NCI-H2227 (cell line): ENCODE data around the gene EGFLAM.
A peak's percentile ranks its signal among the peaks of the same experiment; 100 is the strongest.

Source experiments
- DNase-seq: peaks from one replicate; lab custom pipeline; 2025; ENCODE audit not compliant: unreplicated experiment; lab: John Stamatoyannopoulos, UW

The EGFLAM gene

DNA sequence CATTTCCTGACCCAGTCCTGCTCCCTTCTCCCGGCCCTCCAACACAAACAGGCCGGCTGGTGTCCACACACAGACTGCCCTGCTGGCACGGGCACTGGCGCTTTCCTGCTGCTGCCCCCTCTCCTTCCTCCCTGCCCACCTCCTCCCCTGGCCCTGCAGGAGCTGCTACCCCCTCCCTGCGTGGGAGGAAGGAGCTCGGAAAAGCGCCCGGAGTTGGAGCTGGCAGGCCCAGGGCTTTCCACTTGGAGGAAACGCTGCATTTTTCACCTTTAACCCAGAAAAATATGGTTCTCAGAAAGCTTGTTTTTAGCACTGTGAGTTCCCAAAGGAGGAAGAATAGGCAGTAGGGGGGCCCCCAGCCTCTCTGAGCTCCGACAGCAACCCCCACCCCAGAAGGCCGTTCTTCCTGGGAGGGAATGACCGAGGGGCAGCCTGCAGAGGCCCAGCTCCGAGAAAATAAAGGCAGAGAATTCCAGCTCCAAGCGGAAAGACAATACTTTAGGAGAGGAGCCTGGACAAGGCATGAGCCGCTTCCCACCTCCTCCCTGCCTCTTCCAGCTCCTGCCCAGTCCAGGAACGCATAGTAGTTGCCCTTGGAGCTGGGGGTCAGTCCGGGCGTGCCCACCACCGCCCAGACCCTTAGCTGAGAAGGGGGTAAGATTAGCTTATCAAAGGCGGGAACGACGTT lies 209.1 kb downstream of the EGFLAM start:
- DNase-seq: no peak

DNA sequence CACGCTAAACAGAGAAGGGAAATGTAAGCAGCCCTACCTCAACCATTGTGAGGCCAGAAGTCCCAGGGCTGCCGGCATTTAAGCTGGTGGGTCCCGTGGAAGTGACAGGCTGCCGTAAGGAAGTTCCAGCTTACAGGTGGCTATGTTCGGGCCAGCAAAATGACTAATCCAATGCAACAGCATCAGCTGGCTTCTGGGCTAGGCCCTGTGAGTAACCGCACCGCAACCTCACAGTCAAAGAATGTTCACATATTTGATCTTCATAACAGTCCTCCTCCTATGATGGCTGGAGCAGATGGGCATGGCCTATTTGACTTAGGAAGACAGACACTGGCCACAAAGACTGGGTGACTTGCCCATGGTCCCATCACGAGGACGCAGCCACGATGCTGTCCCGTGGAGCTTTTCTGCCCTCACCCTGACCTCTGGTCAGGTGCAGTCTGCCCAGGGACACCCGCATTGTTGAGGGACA lies 209.9 kb downstream of the EGFLAM start:
- no peak for DNase-seq

DNA sequence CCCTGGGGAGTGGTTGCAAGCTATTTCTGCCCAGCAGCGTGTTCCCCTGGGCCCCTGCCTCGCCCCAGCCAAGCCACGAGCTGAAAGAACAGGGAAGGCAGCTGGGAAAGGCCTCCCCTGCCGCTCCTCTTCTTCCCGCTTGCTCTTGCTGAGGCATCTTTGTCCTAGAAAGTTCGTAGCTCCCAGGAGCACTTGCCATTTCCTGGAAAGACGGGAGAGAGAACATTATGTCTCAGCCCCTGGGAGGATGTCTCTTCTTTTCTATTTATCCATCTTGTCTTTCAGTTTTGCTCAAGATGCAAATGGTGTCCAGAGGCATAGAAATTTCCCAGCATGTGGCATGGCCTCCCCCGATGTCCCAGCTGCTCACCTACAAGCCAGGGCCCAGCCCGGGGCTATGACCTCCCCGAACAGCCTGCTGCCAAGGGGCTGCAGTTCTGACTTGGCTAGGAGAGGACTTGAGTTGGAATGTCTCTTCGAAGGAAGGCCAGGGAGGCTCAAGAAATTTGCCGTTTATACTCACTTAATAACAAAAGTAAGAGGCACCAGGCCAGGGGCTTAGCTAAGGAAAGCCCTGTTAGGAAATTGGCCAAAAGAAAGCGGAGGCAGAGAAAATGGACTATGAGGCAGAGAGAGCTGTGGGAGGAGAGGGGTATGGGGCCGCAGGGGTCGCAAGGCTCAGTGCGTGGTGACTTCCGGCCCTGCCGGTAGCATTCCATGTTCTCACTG lies 210.8 kb downstream of the EGFLAM start:
- no peak for DNase-seq

DNA sequence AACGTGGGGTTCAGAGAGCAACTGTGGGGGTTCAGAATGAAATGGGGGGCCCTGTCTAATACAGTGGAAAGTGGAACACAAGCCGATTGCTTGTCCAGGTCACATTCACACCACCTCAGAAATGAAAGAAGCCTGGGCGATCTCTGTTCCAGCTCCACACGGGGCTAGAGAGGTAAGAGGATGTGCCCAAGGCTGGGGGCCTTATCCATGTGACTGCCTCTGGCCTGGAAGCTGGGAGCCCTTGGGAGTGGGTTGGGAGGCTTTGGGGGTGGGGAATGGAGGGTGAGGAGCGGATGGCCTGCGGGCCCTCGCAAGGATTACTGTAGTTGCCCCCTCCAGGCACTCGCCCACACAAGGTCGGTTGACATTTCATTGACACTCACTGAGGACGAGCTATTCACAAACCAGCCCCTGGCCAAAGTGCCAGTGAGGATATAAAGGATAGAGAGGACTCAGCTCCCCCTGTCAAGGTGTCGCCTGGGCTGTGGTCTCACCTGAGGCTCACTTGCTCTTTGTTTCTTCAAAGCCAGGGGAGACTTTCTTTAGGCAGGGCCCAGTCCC lies 211.4 kb downstream of the EGFLAM start:
- DNase-seq: no peak

DNA sequence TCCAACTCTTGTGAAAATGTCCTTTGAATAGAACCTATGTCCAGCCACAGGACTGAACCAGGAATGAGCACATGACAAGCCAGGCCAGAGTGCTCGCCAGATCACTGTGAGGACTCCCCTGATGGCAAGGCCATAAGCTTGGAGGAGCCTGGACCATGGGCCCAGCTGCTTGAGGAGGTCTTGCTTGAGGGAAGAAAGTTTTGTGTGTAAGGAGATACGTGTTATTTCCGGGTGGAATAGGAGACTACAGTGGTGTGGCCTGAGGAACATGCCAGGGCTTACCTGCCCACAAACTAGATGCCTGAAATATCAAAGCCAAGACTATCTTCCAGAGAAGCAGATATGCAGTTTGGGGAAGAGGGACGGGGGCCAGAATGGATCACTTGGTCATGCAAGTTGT lies 213.3 kb downstream of the EGFLAM start:
- DNase-seq: no peak

DNA sequence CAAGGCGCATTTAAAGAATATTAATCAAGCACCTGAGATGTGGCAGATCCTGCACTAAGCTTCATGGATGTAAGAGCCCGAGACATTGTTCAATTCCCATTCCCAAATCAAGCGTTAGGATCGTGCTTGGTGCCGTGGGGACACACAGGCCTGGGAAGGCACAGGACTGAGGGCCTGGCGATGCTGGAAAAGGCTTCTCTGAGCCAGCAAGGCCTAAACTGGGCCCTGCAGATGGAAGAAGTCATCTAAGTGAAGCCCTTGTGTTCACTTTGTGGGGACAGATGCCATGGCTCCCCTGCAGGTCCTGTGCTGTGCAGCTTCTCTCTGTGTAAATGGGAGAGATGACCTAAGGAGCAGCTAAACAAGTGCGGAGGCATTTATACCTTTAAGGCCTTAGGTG lies 214.2 kb downstream of the EGFLAM start:
- DNase-seq: no peak

DNA sequence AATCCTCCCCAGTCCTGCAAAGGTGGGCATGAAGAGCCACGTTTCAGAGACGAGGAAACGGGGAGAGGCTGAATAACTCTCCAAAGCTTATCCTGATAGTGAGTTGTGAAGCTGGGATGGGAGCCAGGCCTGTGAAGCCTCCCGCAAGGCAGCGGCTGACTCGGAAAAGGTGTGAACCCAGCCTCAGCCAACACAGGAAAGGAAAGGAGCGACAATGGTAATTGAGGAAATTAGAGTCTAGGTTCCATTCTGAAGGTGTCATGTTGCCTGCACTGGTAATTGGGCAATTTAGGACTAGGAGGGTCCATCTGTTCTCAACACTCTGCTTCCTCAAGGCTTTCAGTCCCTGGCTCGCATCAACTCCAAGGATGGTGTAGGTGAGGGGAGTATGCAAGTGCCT lies 214.6 kb downstream of the EGFLAM start:
- DNase-seq: peak; percentile 55

DNA sequence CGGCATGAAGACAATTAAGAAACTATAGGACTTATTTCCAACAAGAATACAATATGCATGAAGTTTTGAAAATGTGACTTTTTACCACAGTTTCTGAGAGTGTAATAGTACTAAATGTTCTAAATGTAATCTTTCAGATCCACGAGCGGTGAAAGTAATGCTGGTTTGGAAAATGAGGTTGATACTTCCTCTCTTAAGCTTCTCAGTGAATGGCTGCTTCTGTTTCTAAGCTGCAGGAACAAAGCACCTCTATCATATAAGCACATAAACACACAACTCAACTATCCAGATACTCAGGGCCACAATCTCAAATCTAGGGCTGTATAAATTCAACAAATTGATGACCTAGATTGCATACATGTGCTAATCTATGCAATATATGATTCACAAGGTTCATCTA lies 219.8 kb downstream of the EGFLAM start:
- no peak for DNase-seq

DNA sequence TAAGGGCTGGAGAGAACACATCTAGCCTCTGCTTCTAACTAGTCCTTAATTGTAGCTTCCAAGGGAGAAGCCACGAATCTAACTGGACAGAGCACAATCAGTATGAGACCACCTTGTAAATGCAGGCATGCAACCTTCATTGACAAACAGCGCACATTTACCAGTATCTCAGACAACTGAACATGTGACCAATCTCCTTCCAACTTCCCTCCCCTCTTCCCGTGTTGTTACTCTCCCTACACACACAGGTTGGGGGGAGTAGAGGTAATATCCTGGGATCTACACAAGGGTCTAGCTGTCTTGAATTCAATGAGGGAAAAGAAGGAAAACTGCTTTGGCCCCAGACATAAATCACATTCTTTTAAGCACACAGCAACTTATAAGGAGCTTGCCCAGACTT lies 220.5 kb downstream of the EGFLAM start:
- DNase-seq: no peak

DNA sequence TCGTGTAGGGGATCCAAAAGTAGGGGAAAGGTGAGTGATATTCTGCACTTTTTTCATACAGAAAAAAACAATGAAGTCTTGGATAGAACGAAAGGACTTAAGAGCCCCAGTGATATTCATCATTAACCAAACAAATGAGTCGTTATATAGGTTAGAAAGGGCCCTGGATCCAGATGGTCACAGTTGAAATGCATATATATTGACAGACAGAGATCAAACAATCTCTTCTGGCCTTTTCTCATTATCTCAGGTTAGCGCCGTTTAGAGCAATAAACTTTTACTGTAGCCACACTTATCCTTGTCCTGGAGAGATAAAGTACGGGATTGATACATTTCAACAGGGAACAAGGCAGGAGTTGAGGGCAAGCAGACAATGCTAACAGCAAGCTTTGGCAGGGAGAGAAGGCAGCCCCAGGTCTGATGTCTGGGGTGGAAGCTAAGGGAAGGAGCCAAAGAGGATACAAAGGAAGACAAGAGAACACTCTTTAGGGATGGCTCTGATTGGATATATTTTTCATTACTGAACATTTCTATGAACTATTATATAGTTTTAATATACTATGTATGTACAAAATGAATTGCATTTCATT lies 221.1 kb downstream of the EGFLAM start:
- no peak for DNase-seq

DNA sequence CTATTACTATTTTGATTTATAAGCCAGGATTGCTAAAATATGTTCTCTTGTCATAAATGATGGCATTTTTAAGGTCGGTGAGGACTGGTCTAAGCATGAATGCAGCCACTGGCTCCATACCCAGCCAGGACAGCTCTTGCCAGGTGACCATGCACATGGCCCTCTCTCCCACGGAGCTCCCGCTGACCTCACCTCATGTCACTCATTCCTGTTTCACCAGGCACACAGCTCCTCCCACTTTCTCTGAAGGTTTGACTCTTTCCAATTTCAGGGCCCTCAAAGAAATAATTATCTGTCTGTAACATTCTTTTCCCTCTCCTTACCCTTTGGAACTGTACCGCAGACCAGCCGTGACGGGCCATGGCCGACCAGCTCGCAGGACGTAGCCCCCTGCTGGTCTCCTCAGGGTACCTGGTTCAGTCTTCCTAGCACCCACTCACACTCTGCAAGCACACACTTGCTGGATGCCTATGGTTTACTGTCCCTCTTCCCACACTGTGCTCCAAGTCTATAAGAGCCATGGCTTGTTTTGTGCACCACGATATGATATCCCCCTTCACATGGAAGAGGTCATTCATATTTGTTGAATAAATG lies 225.5 kb downstream of the EGFLAM start:
- DNase-seq: no peak

DNA sequence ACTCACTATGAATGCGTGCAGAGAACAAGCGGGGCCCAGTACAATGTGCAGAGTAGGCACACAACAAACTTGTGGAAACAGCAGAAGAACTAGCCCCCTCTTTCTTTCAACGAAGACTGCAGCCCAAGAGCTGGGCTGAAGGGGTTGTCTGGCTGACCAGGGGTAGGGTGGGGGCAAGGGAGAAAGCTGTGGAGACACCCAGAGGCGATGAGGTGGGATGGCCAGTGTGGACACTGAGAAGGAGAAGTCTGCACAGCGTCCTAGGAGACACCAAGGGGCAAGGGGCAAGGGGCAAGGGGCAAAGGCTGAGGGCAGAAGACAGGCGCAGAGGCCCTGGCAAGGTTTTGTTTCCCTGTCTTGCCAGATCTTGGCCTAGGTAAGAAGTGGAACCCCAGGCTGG lies 235.8 kb downstream of the EGFLAM start:
- no peak for DNase-seq

DNA sequence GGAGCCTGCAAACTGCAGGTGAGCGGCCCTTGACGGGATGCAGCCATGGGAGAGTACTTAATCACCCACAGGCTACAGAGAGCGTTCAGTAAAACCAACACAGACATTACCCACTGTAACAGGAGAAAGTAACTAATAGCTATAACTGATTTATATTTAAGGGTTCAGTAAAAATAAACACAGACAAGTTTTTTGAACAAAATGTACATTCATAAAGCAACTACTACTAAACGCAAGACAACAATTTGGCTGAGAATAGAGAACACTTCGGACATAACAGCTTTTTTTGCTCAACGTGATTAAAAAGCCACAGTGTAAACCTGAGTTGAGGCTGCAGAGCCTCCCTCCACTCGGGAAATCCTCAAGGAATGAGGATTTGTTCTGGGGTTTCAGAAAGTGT lies 236.4 kb downstream of the EGFLAM start:
- DNase-seq: peak; percentile 19

DNA sequence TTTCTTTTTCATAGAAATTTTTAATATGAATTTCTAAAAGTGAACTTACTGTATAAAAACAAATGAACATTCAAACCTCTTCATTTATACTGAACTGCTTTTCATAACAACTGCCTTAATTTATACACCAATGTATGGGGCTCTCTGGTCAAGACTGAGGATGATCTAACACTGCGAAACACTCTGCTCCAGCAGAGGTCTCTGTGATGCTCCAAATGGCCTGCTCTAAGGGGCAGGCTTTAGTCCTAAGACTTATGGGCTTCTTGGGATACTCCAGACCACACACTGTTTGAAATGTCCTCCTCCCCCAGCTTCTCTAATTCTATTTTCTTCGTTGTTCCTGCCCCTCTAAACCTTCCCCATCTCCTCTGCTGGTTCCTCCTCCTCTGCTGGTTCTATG lies 239.6 kb downstream of the EGFLAM start:
- DNase-seq: no peak

DNA sequence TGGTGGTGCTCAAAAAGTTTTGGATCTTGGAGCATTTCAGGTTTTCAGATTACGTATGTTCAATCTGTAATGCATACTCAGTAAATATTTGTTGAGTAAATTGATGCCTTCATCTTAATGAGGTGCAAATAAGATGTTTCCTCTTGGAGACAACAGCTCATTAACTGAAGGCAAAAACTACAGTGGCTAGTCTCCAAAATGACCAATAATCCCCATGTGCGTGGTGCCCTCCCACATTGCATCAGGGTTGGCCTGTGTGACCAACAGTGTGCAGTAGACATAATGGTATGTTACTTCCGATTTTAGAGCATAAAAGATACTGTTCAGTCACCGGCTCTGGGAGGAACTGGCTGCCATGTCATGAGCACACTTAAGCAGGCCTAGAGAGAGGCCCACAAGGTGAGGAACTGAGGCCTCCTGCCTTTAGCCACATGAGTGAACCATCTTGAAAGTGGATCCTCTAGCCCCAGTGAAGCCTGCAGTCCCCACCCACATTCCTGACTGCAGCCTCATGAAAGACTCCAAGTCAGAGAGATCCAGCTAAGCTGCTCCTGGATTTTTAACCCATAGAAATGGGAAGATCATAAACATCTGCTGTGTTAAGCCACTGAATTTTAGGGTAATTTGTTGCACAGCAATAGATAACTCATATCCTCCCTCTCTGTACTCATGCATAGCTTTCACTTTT lies 242.4 kb downstream of the EGFLAM start:
- no peak for DNase-seq

DNA sequence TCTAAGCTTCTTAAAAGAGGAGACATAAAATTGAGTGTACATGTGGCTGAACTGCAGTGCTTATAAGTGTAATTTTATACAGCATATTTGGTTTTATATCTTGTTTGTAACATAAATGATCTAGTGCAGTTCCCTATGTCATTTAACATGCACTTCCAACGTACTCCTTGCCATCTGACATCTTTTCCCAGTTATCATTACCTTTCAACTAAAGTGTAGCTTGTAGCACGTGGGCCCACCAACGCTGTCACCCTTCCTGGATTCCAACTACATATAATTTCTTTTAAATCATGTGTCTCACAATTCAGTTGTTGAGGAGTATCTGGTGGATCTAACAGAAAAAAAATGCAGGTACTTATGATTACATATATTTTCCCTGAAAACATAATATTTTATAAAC lies 247.9 kb downstream of the EGFLAM start:
- DNase-seq: no peak

DNA sequence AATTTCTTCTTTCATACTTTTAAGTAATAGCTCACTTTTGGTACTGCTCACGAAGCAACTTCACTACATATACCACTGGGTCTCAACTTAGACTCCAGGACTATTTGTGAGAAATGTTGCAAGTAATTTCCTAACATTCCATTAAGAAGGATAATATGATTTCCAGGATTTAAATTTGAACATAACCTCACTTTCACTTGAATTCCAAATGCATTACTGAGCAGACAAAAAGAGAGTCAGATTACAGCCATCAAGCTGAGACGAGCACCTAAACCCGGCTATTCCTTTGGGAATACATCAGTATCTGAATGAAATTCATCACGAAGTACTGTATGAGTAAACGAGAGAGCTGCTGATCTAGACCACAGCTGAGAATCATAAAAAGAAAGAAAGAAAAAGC lies 250.8 kb downstream of the EGFLAM start:
- DNase-seq: no peak
